Sciatic nerve (tissue), 1 donor: ENCODE results near the gene RAVER2. TPM values are rescaled to one million over a fixed set of nuclear protein-coding genes. Genes with fewer than 3 reads are reported as not detected.

Experiments
- total RNA-seq: library from RNA; stranded (reverse); fragmentation: NEBNext Ultra II Directional; extraction: Animal tissue kit (Norgen Biotek cat#: 25700); gene quantifications from one replicate; pipeline ENCODE4 v1.2.1, GENCODE V29; 2021
- donor health status: DM: no; HTN: no; CAD: no.

Gene RAVER2
- total RNA-seq, 1 donor from 2014 or later: 6.5 TPM

Other genes with a start within 250 kb of the RAVER2 start
- 90.3 TPM for gene JAK1, start 221.5 kb downstream of the RAVER2 start, total RNA-seq